GM23338 (cell line): ENCODE results near the gene IL1F10. TPM values are rescaled to one million over a fixed set of nuclear protein-coding genes. Genes with fewer than 3 reads are reported as not detected.

Experiments used
- ATAC-seq: fragments of 200-7000 bp; cut with Tn5 transposase; 3 replicates; pipeline ENCODE4 v1.9.1; 2020
- DNase-seq: peaks from one replicate; pipeline ENCODE4 v3.0.0-alpha.2; 2015; ENCODE audit warnings: low spot score
- H2AFZ ChIP-seq: fragments of 200-600 bp; sonication (generic); 2 replicates; pipeline ENCODE4 v1.8.0; 2016; ENCODE audit warnings: antibody characterized with exemption, mild to moderate bottlenecking, moderate library complexity
- H3F3A ChIP-seq: fragments of 200-600 bp; sonication (generic); replicated peaks from 2 replicates; pipeline ENCODE4 v1.8.0; 2017; ENCODE audit warnings: antibody characterized with exemption, mixed run types, low read depth
- H3K27ac ChIP-seq: fragments of 200-600 bp; sonication (generic); 2 replicates; pipeline ENCODE4 v1.6.1; 2016; ENCODE audit warnings: low read depth
- H3K27me3 ChIP-seq: fragments of 200-600 bp; sonication (generic); 2 replicates; pipeline ENCODE4 v1.8.0; 2016; ENCODE audit warnings: mild to moderate bottlenecking, mixed run types, moderate library complexity; ENCODE audit not compliant: insufficient read depth
- H3K36me3 ChIP-seq: fragments of 200-600 bp; sonication (generic); 2 replicates; pipeline ENCODE4 v1.8.0; 2016; ENCODE audit warnings: mild to moderate bottlenecking; ENCODE audit not compliant: insufficient read depth
- H3K4me1 ChIP-seq: fragments of 200-600 bp; sonication (generic); 2 replicates; pipeline ENCODE4 v1.8.0; 2016; ENCODE audit warnings: mild to moderate bottlenecking, moderate library complexity; ENCODE audit not compliant: insufficient read depth
- H3K4me2 ChIP-seq: fragments of 200-600 bp; sonication (generic); 2 replicates; pipeline ENCODE4 v1.7.1; 2017; ENCODE audit warnings: mixed run types
- H3K4me3 ChIP-seq: fragments of 200-600 bp; sonication (generic); 2 replicates; pipeline ENCODE4 v1.6.1; 2016; ENCODE audit warnings: mixed run types
- H3K79me2 ChIP-seq: fragments of 200-600 bp; sonication (generic); replicated peaks from 2 replicates; pipeline ENCODE4 v1.8.0; 2017; ENCODE audit warnings: mild to moderate bottlenecking; ENCODE audit not compliant: insufficient read depth
- H3K9me2 ChIP-seq: fragments of 200-600 bp; sonication (generic); 2 replicates; pipeline ENCODE4 v1.8.0; 2017; ENCODE audit not compliant: insufficient read depth
- H4K20me1 ChIP-seq: fragments of 200-600 bp; sonication (generic); replicated peaks from 2 replicates; pipeline ENCODE4 v1.8.0; 2017; ENCODE audit warnings: mild to moderate bottlenecking; ENCODE audit not compliant: insufficient read depth
- H3K27ac Mint-ChIP-seq: 2 replicates; pipeline ENCODE4 v1.8.0; 2020; ENCODE audit warnings: inconsistent platforms, mild to moderate bottlenecking, moderate library complexity, mixed read lengths
- H3K27me3 Mint-ChIP-seq: 3 replicates; pipeline ENCODE4 v1.8.0; 2022; ENCODE audit warnings: low read depth, mild to moderate bottlenecking, moderate library complexity, mixed read lengths, inconsistent platforms; ENCODE audit not compliant: insufficient read depth, poor library complexity
- H3K36me3 Mint-ChIP-seq: 3 replicates; pipeline ENCODE4 v1.8.0; 2021; ENCODE audit warnings: low read depth, mild to moderate bottlenecking, inconsistent platforms, moderate library complexity, mixed read lengths
- H3K4me1 Mint-ChIP-seq: 3 replicates; pipeline ENCODE4 v1.8.0; 2020; ENCODE audit warnings: mild to moderate bottlenecking, inconsistent platforms, mixed read lengths
- H3K4me3 Mint-ChIP-seq: 3 replicates; pipeline ENCODE4 v1.8.0; 2021; ENCODE audit warnings: moderate library complexity, mild to moderate bottlenecking, inconsistent platforms, mixed read lengths
- H3K9me3 Mint-ChIP-seq: 3 replicates; pipeline ENCODE4 v1.8.0; 2020; ENCODE audit warnings: moderate library complexity, mild to moderate bottlenecking, inconsistent platforms, mixed read lengths
- CREB1 ChIP-seq: fragments of 250-450 bp; sonication (Bioruptor Pico); IDR thresholded peaks from 2 replicates; pipeline ENCODE4 v1.5.0; 2020; ENCODE audit warnings: low read depth, mild to moderate bottlenecking, moderate library complexity
- CTCF ChIP-seq, 2 experiments: fragments of 200-600 bp in 1 of 2; sonication (generic) in 1 of 2; conservative IDR thresholded peaks; 2 replicates each; pipeline versions ENCODE4 v1.5.1 to v1.6.1; 2016 to 2017; ENCODE audit warnings: antibody characterized with exemption in 2 of 2, low read depth in 2 of 2, mild to moderate bottlenecking in 2 of 2, moderate library complexity in 1 of 2
- ETS1 ChIP-seq: IDR thresholded peaks from 2 replicates; pipeline ENCODE4 v1.6.1; 2016; ENCODE audit warnings: antibody characterized with exemption
- EZH2 ChIP-seq: fragments of 200-600 bp; sonication (generic); IDR thresholded peaks from one replicate; pipeline ENCODE4 v1.8.0; 2017; ENCODE audit warnings: antibody characterized with exemption, mild to moderate bottlenecking, low read depth; ENCODE audit not compliant: unreplicated experiment
- EZH2phosphoT487 ChIP-seq: fragments of 200-600 bp; sonication (generic); IDR thresholded peaks from one replicate; pipeline ENCODE4 v1.8.1; 2018; ENCODE audit warnings: antibody characterized with exemption; ENCODE audit not compliant: unreplicated experiment
- JUNB ChIP-seq: IDR thresholded peaks from one replicate; pipeline ENCODE4 v1.6.1; 2016; ENCODE audit warnings: antibody characterized with exemption; ENCODE audit not compliant: unreplicated experiment
- POLR2AphosphoS5 ChIP-seq: IDR thresholded peaks from 2 replicates; pipeline ENCODE4 v1.6.1; 2016; ENCODE audit warnings: antibody characterized with exemption, low read depth
- REST ChIP-seq: IDR thresholded peaks from one replicate; pipeline ENCODE4 v1.6.1; 2018; ENCODE audit warnings: antibody characterized with exemption; ENCODE audit not compliant: unreplicated experiment
- ZNF114 ChIP-seq: fragments of 250-450 bp; sonication (Bioruptor Pico); IDR thresholded peaks from 2 replicates; pipeline ENCODE4 v1.5.0; 2020; ENCODE audit warnings: mild to moderate bottlenecking, moderate library complexity
- ZNF331 ChIP-seq: fragments of 250-450 bp; sonication (Bioruptor Pico); IDR thresholded peaks from 2 replicates; pipeline ENCODE4 v1.5.0; 2020; ENCODE audit warnings: low read depth, mild to moderate bottlenecking, moderate library complexity
- ZNF462 ChIP-seq: fragments of 250-450 bp; sonication (Bioruptor Pico); IDR thresholded peaks from 2 replicates; pipeline ENCODE4 v1.5.0; 2020; ENCODE audit warnings: mild to moderate bottlenecking, moderate library complexity
- polyA plus RNA-seq: library from polyadenylated mRNA; unstranded; fragments of >200 nt; fragmentation: Nextera tagmentation; extraction: Ambion mirVana; gene quantifications from 2 replicates; pipeline ENCODE4 v1.2.1, GENCODE V29; 2016
- total RNA-seq: library from RNA; depleted of rRNA; stranded (reverse); fragments of >200 nt; shearing (Covaris generic); gene quantifications from 2 replicates; pipeline ENCODE4 v1.2.3, GENCODE V29; 2014

Gene IL1F10
- total and polyA plus RNA-seq, 2 experiments from 2014 or later = not detected

- Histone ChIP-seq H4K20me1 (no peaks in the 10 kb centered on the region), H3K79me2 (no peaks in the 10 kb centered on the region), H3K27ac (no peak within 1 kb of the TSS), H2AFZ (no peak within 1 kb of the TSS), H3F3A (no peaks in the 10 kb centered on the region), H3K27me3 (no peaks in the 10 kb centered on the region), H3K36me3 (no peaks in the 10 kb centered on the region), H3K4me3 (no peak within 1 kb of the TSS), H3K4me2 (no peak within 1 kb of the TSS), H3K4me1 (no peaks in the 10 kb centered on the region), H3K9me2 (no peaks in the 10 kb centered on the region)
- Mint-ChIP-seq H3K4me1 (no peaks in the 10 kb centered on the region; the same call in 2 of the 3 replicates), H3K36me3 (peaks cover 15% of the 10 kb centered on the region), H3K27me3 (peaks cover 10% of the 10 kb centered on the region), H3K27ac (no peak within 1 kb of the TSS), H3K9me3 (peaks cover 80% of the 10 kb centered on the region), H3K4me3 (no peak within 1 kb of the TSS)
- DNase-seq (no peak), ATAC-seq (no peak)
- TF ChIP-seq ZNF331 (CRISPR knock-in tag) (no peak), ZNF114 (CRISPR knock-in tag) (no peak), POLR2AphosphoS5 (no peak), CTCF (conservative IDR thresholded peaks at IDR 0.05; ENCODE audit: low read depth in 2 of 2) (no peak), ZNF462 (CRISPR knock-in tag) (no peak), ETS1 (no peak), CREB1 (CRISPR knock-in tag) (no peak), REST (no peak), EZH2phosphoT487 (no peak), EZH2 (no peak), JUNB (no peak)
Measured at GRCh38 chr2:113052396-113052917, 15.3 kb upstream of the IL1F10 start, which contains the start of gene IL36B. IL36B (minus strand) TSS chr2:113052867.
